HG02840 (cell line): ENCODE measurements around the gene TMEM272.
"Not testable (repeated sequence)": the region's sequence is repeated elsewhere in the genome, so short reads cannot be mapped to it uniquely, and the experiment has no call there.

ENCODE experiments used
- ATAC-seq: cut with Tn5 transposase; IDR thresholded peaks from one replicate; pipeline ENCODE4 v1.9.1; 2021; ENCODE audit warnings: mild to moderate bottlenecking, moderate library complexity, moderate number of reproducible peaks; ENCODE audit not compliant: unreplicated experiment, low FRiP score

The TMEM272 gene

GRCh38 chr13:51826606-51827005 lies 18.4 kb downstream of the TMEM272 start:
- no peak for ATAC-seq

- no peak for ATAC-seq
Observed at GRCh38 chr13:51825681-51826254, 19.2 kb downstream of the TMEM272 start.

- ATAC-seq: no peak
Observed at GRCh38 chr13:51825165-51825592, 19.8 kb downstream of the TMEM272 start.

- ATAC-seq: not testable (repeated sequence)
Observed at GRCh38 chr13:51824712-51825111, 20.3 kb downstream of the TMEM272 start.

- ATAC-seq: no peak
Observed at GRCh38 chr13:51823863-51824262, 21.1 kb downstream of the TMEM272 start.

GRCh38 chr13:51823359-51823758 lies 21.6 kb downstream of the TMEM272 start:
- ATAC-seq: no peak

GRCh38 chr13:51822106-51822815 lies 22.7 kb downstream of the TMEM272 start:
- no peak for ATAC-seq

GRCh38 chr13:51821606-51822005 lies 23.4 kb downstream of the TMEM272 start:
- no peak for ATAC-seq

- no peak for ATAC-seq
Observed at GRCh38 chr13:51820016-51820597, 24.9 kb downstream of the TMEM272 start.

- ATAC-seq: no peak
Observed at GRCh38 chr13:51819544-51819943, 25.4 kb downstream of the TMEM272 start.

GRCh38 chr13:51818781-51819511 lies 26.0 kb downstream of the TMEM272 start:
- ATAC-seq: no peak

GRCh38 chr13:51818276-51818675 lies 26.7 kb downstream of the TMEM272 start:
- no peak for ATAC-seq

- no peak for ATAC-seq
Observed at GRCh38 chr13:51817717-51818116, 27.3 kb downstream of the TMEM272 start.

GRCh38 chr13:51816604-51817249 lies 28.2 kb downstream of the TMEM272 start:
- no peak for ATAC-seq

- ATAC-seq: no peak
Observed at GRCh38 chr13:51815848-51816247, 29.1 kb downstream of the TMEM272 start.

- peak; percentile 57 for ATAC-seq
Observed at GRCh38 chr13:51814825-51815650, 29.9 kb downstream of the TMEM272 start.

GRCh38 chr13:51814071-51814470 lies 30.9 kb downstream of the TMEM272 start:
- no peak for ATAC-seq

- ATAC-seq: no peak
Observed at GRCh38 chr13:51811920-51812451, 33.0 kb downstream of the TMEM272 start.

- no peak for ATAC-seq
Observed at GRCh38 chr13:51811046-51811445, 33.9 kb downstream of the TMEM272 start.

- no peak for ATAC-seq
Observed at GRCh38 chr13:51808811-51809210, 36.2 kb downstream of the TMEM272 start.
